Lung microvascular endothelial cell (primary cell): Measurements from ENCODE around the gene ZDHHC19. TPM values are rescaled to one million over a fixed set of nuclear protein-coding genes. Genes with fewer than 3 reads are reported as not detected.
"Not testable (repeated sequence)": the region's sequence is repeated elsewhere in the genome, so short reads cannot be mapped to it uniquely, and the experiment has no call there.

Experiments used
- DNase-seq, 2 donors: peaks; one replicate each; pipeline versions ENCODE4 v3.0.0 to v3.0.0-alpha.2; 2010; ENCODE audit warnings: low read depth in 2 of 2
- total RNA-seq: library from RNA; depleted of rRNA; stranded (reverse); fragments of >200 nt; gene quantifications from 2 replicates; pipeline ENCODE4 v1.2.1, GENCODE V29; 2014

The ZDHHC19 gene
- total RNA-seq, 1 donor from 2014 or later = not detected

- no peak for DNase-seq
Observed at GRCh38 chr3:196225763-196226364, 14.7 kb upstream of the ZDHHC19 start.

GRCh38 chr3:196225086-196225485, 13.9 kb upstream of the ZDHHC19 start:
- no peak for DNase-seq

GRCh38 chr3:196222876-196223595, 11.8 kb upstream of the ZDHHC19 start:
- DNase-seq = no peak

GRCh38 chr3:196220991-196221390, 9.8 kb upstream of the ZDHHC19 start:
- no peak for DNase-seq

- no peak for DNase-seq
Observed at GRCh38 chr3:196220587-196220986, 9.4 kb upstream of the ZDHHC19 start.

GRCh38 chr3:196219970-196220311, 8.7 kb upstream of the ZDHHC19 start:
- DNase-seq = no peak

GRCh38 chr3:196219194-196219969, 8.2 kb upstream of the ZDHHC19 start:
- DNase-seq = peak; percentile 89 to 96

- no peak for DNase-seq
Observed at GRCh38 chr3:196218155-196218712, 7.0 kb upstream of the ZDHHC19 start.

GRCh38 chr3:196217307-196218154, 6.3 kb upstream of the ZDHHC19 start:
- DNase-seq = no peak

GRCh38 chr3:196216681-196217211, 5.5 kb upstream of the ZDHHC19 start:
- DNase-seq = no peak

GRCh38 chr3:196216089-196216564, 4.9 kb upstream of the ZDHHC19 start, which contains the start of gene SLC51A:
SLC51A (plus strand) TSS chr3:196216534; CDS start chr3:196216713, 179 bp downstream.
- no peak for DNase-seq

- DNase-seq = no peak
Observed at GRCh38 chr3:196215493-196216020, 4.4 kb upstream of the ZDHHC19 start.

- no peak for DNase-seq
Observed at GRCh38 chr3:196214783-196215441, 3.7 kb upstream of the ZDHHC19 start.

- not testable (repeated sequence) for DNase-seq
Observed at GRCh38 chr3:196209944-196210672, 1.1 kb downstream of the ZDHHC19 start.

GRCh38 chr3:196208942-196209695, 2.1 kb downstream of the ZDHHC19 start:
- DNase-seq = no peak

GRCh38 chr3:196207833-196208607, 3.2 kb downstream of the ZDHHC19 start:
- peak in 1 of 2 donors; percentile 53 for DNase-seq

GRCh38 chr3:196207159-196207832, 3.9 kb downstream of the ZDHHC19 start:
- peak in 1 of 2 donors; percentile 17 for DNase-seq
